ENCODE results near the gene SKOR1. TPM values are rescaled to one million over a fixed set of nuclear protein-coding genes. Genes with fewer than 3 reads are reported as not detected.

The SKOR1 gene
- polyA plus RNA-seq, 1 donor from 2014 or later: not detected

GRCh38 chr15:67828278-67828968 is 3.1 kb downstream of the SKOR1 start:
- H3K36me3 Mint-ChIP-seq: no peaks in the 10 kb centered on the region
- peaks cover 0 to 7% (median 4%) of the 10 kb centered on the region in 3 donors for H3K9me3 Mint-ChIP-seq
- peaks cover 15 to 39% (median 20%) of the 10 kb centered on the region in 3 donors for H3K4me1 Mint-ChIP-seq
- peak overlapping the region; percentile 46 to 83 (median 65) for H3K4me3 Mint-ChIP-seq
- peak overlapping the region; percentile 78 to 97 (median 87) for H3K27ac Mint-ChIP-seq
- H3K27me3 Mint-ChIP-seq: peaks cover 65% of the 10 kb centered on the region

- H3K27ac Mint-ChIP-seq: peak overlapping the region; percentile 78 to 97 (median 87)
- H3K9me3 Mint-ChIP-seq: peaks cover 0 to 7% (median 4%) of the 10 kb centered on the region in 3 donors
- H3K4me3 Mint-ChIP-seq: peak overlapping the region in 3 of 4 donors; percentile 29 to 67 (median 63)
- no peaks in the 10 kb centered on the region for H3K36me3 Mint-ChIP-seq
- peaks cover 13 to 39% (median 17%) of the 10 kb centered on the region in 3 donors for H3K4me1 Mint-ChIP-seq
- peaks cover 65% of the 10 kb centered on the region for H3K27me3 Mint-ChIP-seq
These were observed 3.8 kb downstream of the SKOR1 start for GRCh38 chr15:67828969-67829646.

- peaks cover 13 to 39% (median 17%) of the 10 kb centered on the region in 3 donors for H3K4me1 Mint-ChIP-seq
- peaks cover 0 to 7% (median 4%) of the 10 kb centered on the region in 3 donors for H3K9me3 Mint-ChIP-seq
- H3K27ac Mint-ChIP-seq: peak overlapping the region; percentile 80 to 98 (median 97)
- H3K4me3 Mint-ChIP-seq: peak overlapping the region in 3 of 4 donors; percentile 28 to 88 (median 33)
- H3K36me3 Mint-ChIP-seq: no peaks in the 10 kb centered on the region
- H3K27me3 Mint-ChIP-seq: peaks cover 59% of the 10 kb centered on the region
These were observed 4.6 kb downstream of the SKOR1 start for GRCh38 chr15:67829647-67830504.

- Mint-ChIP-seq H3K9me3 (peaks cover 0 to 5% (median 1%) of the 10 kb centered on the region in 3 donors), H3K4me3 (peak overlapping the region in 1 of 4 donors; percentile 88), H3K36me3 (no peaks in the 10 kb centered on the region), H3K4me1 (peaks cover 12 to 38% (median 15%) of the 10 kb centered on the region in 3 donors), H3K27ac (peak overlapping the region in 2 of 3 donors; percentile 63 to 98), H3K27me3 (peaks cover 59% of the 10 kb centered on the region)
These were observed 6.1 kb downstream of the SKOR1 start for GRCh38 chr15:67831363-67831762.

GRCh38 chr15:67832031-67832551 is 6.8 kb downstream of the SKOR1 start:
- Mint-ChIP-seq H3K36me3 (no peaks in the 10 kb centered on the region), H3K4me3 (peak overlapping the region in 2 of 4 donors; percentile 30 to 88), H3K4me1 (peaks cover 12 to 41% (median 17%) of the 10 kb centered on the region in 3 donors), H3K27ac (peak overlapping the region in 1 of 3 donors; percentile 98), H3K27me3 (peaks cover 58% of the 10 kb centered on the region), H3K9me3 (peaks cover 0 to 5% (median 0%) of the 10 kb centered on the region in 3 donors)

- Mint-ChIP-seq H3K9me3 (peaks cover 0 to 5% (median 0%) of the 10 kb centered on the region in 3 donors), H3K27me3 (peaks cover 58% of the 10 kb centered on the region), H3K4me1 (peaks cover 12 to 41% (median 21%) of the 10 kb centered on the region in 3 donors), H3K36me3 (no peaks in the 10 kb centered on the region), H3K4me3 (peak overlapping the region; percentile 73 to 91 (median 85)), H3K27ac (peak overlapping the region; percentile 49 to 98 (median 87))
These were observed 7.8 kb downstream of the SKOR1 start for GRCh38 chr15:67832897-67833709.

GRCh38 chr15:67833710-67834511 is 8.6 kb downstream of the SKOR1 start:
- H3K27me3 Mint-ChIP-seq: peaks cover 53% of the 10 kb centered on the region
- peaks cover 0 to 3% (median 0%) of the 10 kb centered on the region in 3 donors for H3K9me3 Mint-ChIP-seq
- H3K27ac Mint-ChIP-seq: peak overlapping the region; percentile 49 to 98 (median 87)
- peak overlapping the region; percentile 73 to 91 (median 85) for H3K4me3 Mint-ChIP-seq
- no peaks in the 10 kb centered on the region for H3K36me3 Mint-ChIP-seq
- peaks cover 15 to 41% (median 23%) of the 10 kb centered on the region in 3 donors for H3K4me1 Mint-ChIP-seq

- Mint-ChIP-seq H3K27me3 (peaks cover 49% of the 10 kb centered on the region), H3K4me1 (peaks cover 17 to 42% (median 23%) of the 10 kb centered on the region in 3 donors), H3K4me3 (peak overlapping the region; percentile 73 to 91 (median 85)), H3K9me3 (peaks cover 0 to 3% (median 0%) of the 10 kb centered on the region in 3 donors), H3K36me3 (no peaks in the 10 kb centered on the region), H3K27ac (peak overlapping the region in 2 of 3 donors; percentile 88 to 98)
These were observed 9.4 kb downstream of the SKOR1 start for GRCh38 chr15:67834581-67835296.

GRCh38 chr15:67835297-67836133 is 10.2 kb downstream of the SKOR1 start:
- peak overlapping the region; percentile 73 to 91 (median 85) for H3K4me3 Mint-ChIP-seq
- H3K4me1 Mint-ChIP-seq: peaks cover 17 to 44% (median 26%) of the 10 kb centered on the region in 3 donors
- peaks cover 0 to 4% (median 0%) of the 10 kb centered on the region in 3 donors for H3K9me3 Mint-ChIP-seq
- H3K36me3 Mint-ChIP-seq: peaks cover 2% of the 10 kb centered on the region
- H3K27ac Mint-ChIP-seq: peak overlapping the region in 2 of 3 donors; percentile 88 to 98
- peaks cover 45% of the 10 kb centered on the region for H3K27me3 Mint-ChIP-seq

GRCh38 chr15:67836134-67836455 is 10.8 kb downstream of the SKOR1 start:
- Mint-ChIP-seq H3K36me3 (peaks cover 2% of the 10 kb centered on the region), H3K27ac (peak overlapping the region in 2 of 3 donors; percentile 88 to 98), H3K27me3 (peaks cover 40% of the 10 kb centered on the region), H3K9me3 (peaks cover 0 to 4% (median 0%) of the 10 kb centered on the region in 3 donors), H3K4me3 (peak overlapping the region; percentile 73 to 90 (median 85)), H3K4me1 (peaks cover 19 to 42% (median 28%) of the 10 kb centered on the region in 3 donors)

GRCh38 chr15:67836477-67836876 is 11.2 kb downstream of the SKOR1 start:
- Mint-ChIP-seq H3K27me3 (peaks cover 37% of the 10 kb centered on the region), H3K4me3 (peak overlapping the region; percentile 73 to 90 (median 85)), H3K4me1 (peaks cover 23 to 40% (median 32%) of the 10 kb centered on the region in 3 donors), H3K9me3 (peaks cover 0 to 4% (median 0%) of the 10 kb centered on the region in 3 donors), H3K27ac (peak overlapping the region in 2 of 3 donors; percentile 88 to 98), H3K36me3 (peaks cover 2% of the 10 kb centered on the region)

Measured in IgD-negative memory B cell (primary cell).